ENCODE measurements around the gene SPAAR. TPM values are rescaled to one million over a fixed set of nuclear protein-coding genes. Genes with fewer than 3 reads are reported as not detected.

SPAAR gene
- polyA plus RNA-seq, 2 of the 4 experiments (the other 2 are of a cell fraction): not detected

- H3K4me2 ChIP-seq: peak overlapping the region; percentile 44; the same call in 2 of the 3 replicates
- peaks cover 49% of the 10 kb centered on the region for H3K4me1 ChIP-seq
Measured at GRCh38 chr9:35910613-35911359, 1.5 kb downstream of the SPAAR start.

GRCh38 chr9:35911690-35912089, 2.4 kb downstream of the SPAAR start:
- Histone ChIP-seq H3K4me2 (no peak overlapping the region), H3K4me1 (peaks cover 40% of the 10 kb centered on the region), H3K4me3 (no peak overlapping the region), H3K9me3 (no peaks in the 10 kb centered on the region), H3K27ac (peak overlapping the region; percentile 62 to 99; a peak in 4 of 6 replicates)
- CTCF ChIA-PET: interaction anchor here (0.7 to 13.7 kb wide), 34 partner anchors 9 to 265 kb away, joined by 3 to 243 read pairs (median 4); partner anchors contain the start of genes CREB3, FAM221B, GBA2 and RGP1
- TF ChIP-seq RARB (CRISPR knock-in tag; IDR thresholded peaks at IDR 0.05) (no peak), RNF2 (IDR thresholded peaks at IDR 0.05; ENCODE audit: borderline replicate concordance, low read depth) (no peak), SMC3 (IDR thresholded peaks at IDR 0.05) (no peak)
- 91% methylated on average over 10 of the region's 10 CpGs for WGBS (ENCODE audit: missing lambda C conversion rate)
- POLR2A ChIA-PET: no interaction called here
- DNase-seq (ENCODE audit: low read depth in 1 of 2, low spot score in 1 of 2): no peak
- ATAC-seq: no peak
- FAIRE-seq: no peak

More at GRCh38 chr9:35910613-35911359, 1.5 kb downstream of the SPAAR start:
- Histone ChIP-seq H3K4me3 (no peak overlapping the region), H3K27ac (peak overlapping the region; percentile 93 to 99), H3K9me3 (no peaks in the 10 kb centered on the region)
- ChIA-PET POLR2A (no interaction called here), CTCF (interaction anchor here (0.7 to 13.7 kb wide), 41 partner anchors 8 to 279 kb away, joined by 3 to 243 read pairs (median 4); partner anchors contain the start of genes CREB3, FAM221B, GBA2 and HINT2)
- TF ChIP-seq HOXB13 (CRISPR knock-in tag; IDR thresholded peaks at IDR 0.05; ENCODE audit: low read depth) (no peak), ATOH8 (CRISPR knock-in tag; IDR thresholded peaks at IDR 0.05; ENCODE audit: low read depth) (no peak), RAD21 (conservative IDR thresholded peaks at IDR 0.05 in 1 of 2, IDR thresholded peaks at IDR 0.05 in 1 of 2) (peak; percentile 86 to 87), FOXS1 (CRISPR knock-in tag; IDR thresholded peaks at IDR 0.05) (no peak), MAX (IDR thresholded peaks at IDR 0.05) (no peak; the same call in 1 of the 2 replicates), SMC3 (IDR thresholded peaks at IDR 0.05) (peak; percentile 82), CTCF (IDR thresholded peaks at IDR 0.05) (peak; percentile 80), JUNB (IDR thresholded peaks at IDR 0.05) (no peak), TP53 (CRISPR knock-in tag; IDR thresholded peaks at IDR 0.05) (no peak), KDM5A (IDR thresholded peaks at IDR 0.05) (no peak), RNF2 (IDR thresholded peaks at IDR 0.05; ENCODE audit: borderline replicate concordance, low read depth) (no peak), USF2 (IDR thresholded peaks at IDR 0.05) (no peak), SREBF2 (IDR thresholded peaks at IDR 0.05) (no peak), GATA3 (IDR thresholded peaks at IDR 0.05; ENCODE audit: borderline replicate concordance) (no peak), BHLHE40 (IDR thresholded peaks at IDR 0.05; ENCODE audit: low read depth, low read length) (no peak), CHD4 (IDR thresholded peaks at IDR 0.05; ENCODE audit: borderline replicate concordance) (no peak), CEBPB (IDR thresholded peaks at IDR 0.05) (no peak), KDM1A (IDR thresholded peaks at IDR 0.05; ENCODE audit: low read depth) (no peak), EHF (CRISPR knock-in tag; IDR thresholded peaks at IDR 0.05) (no peak)
- FAIRE-seq (no peak), ATAC-seq (peak in 1 of 2 experiments; percentile 22; a peak in 3 of 6 replicates), DNase-seq (ENCODE audit: low read depth in 1 of 2, low spot score in 1 of 2) (peak; percentile 79 to 82)
- WGBS (ENCODE audit: missing lambda C conversion rate): 36% methylated on average over 14 of the region's 14 CpGs

Data from A549 (cell line).